KMS-11 (cell line): ENCODE data around the gene TSN.
"Not testable (repeated sequence)": the region's sequence is repeated elsewhere in the genome, so short reads cannot be mapped to it uniquely, and the experiment has no call there.

ENCODE experiments used
- H2AFZ ChIP-seq: fragments of 200-600 bp; sonication (generic); 2 replicates; pipeline ENCODE4 v1.6.1; 2016; ENCODE audit warnings: antibody characterized with exemption, mixed run types, low read depth
- H3K27ac ChIP-seq: fragments of 200-600 bp; sonication (generic); 2 replicates; pipeline ENCODE4 v1.6.1; 2016; ENCODE audit warnings: mild to moderate bottlenecking, mixed run types
- H3K27me3 ChIP-seq: fragments of 200-600 bp; sonication (generic); 2 replicates; pipeline ENCODE4 v1.6.1; 2017; ENCODE audit warnings: mild to moderate bottlenecking, low read depth, mixed run types, moderate library complexity; ENCODE audit not compliant: insufficient read depth
- H3K36me3 ChIP-seq: fragments of 200-600 bp; sonication (generic); 2 replicates; pipeline ENCODE4 v1.6.1; 2017; ENCODE audit warnings: mild to moderate bottlenecking, mixed run types; ENCODE audit not compliant: insufficient read depth
- H3K4me1 ChIP-seq: fragments of 200-600 bp; sonication (generic); 2 replicates; pipeline ENCODE4 v1.6.1; 2016; ENCODE audit warnings: mild to moderate bottlenecking, low read depth, mixed run types; ENCODE audit not compliant: poor library complexity, severe bottlenecking
- H3K4me2 ChIP-seq: fragments of 200-600 bp; sonication (generic); 2 replicates; pipeline ENCODE4 v1.7.0; 2016; ENCODE audit warnings: mild to moderate bottlenecking, mixed run types
- H3K4me3 ChIP-seq: fragments of 200-600 bp; sonication (generic); IDR thresholded peaks from 2 replicates; pipeline ENCODE4 v1.6.1; 2017; ENCODE audit warnings: low read depth, low read length, mixed read lengths; ENCODE audit not compliant: insufficient read depth
- H3K79me2 ChIP-seq: fragments of 200-600 bp; sonication (generic); 2 replicates; pipeline ENCODE4 v1.6.1; 2016; ENCODE audit warnings: low read depth, mixed run types; ENCODE audit not compliant: insufficient read depth
- H3K9ac ChIP-seq: fragments of 200-600 bp; sonication (generic); 2 replicates; pipeline ENCODE4 v1.6.1; 2016; ENCODE audit warnings: mild to moderate bottlenecking, mixed run types
- H4K20me1 ChIP-seq: fragments of 200-600 bp; sonication (generic); 2 replicates; pipeline ENCODE4 v1.6.1; 2016; ENCODE audit warnings: mild to moderate bottlenecking, mixed run types; ENCODE audit not compliant: insufficient read depth
- TF ChIP-seq, protein P1 (sequence below): fragments of 200-600 bp; sonication (generic); conservative IDR thresholded peaks from 2 replicates; pipeline ENCODE4 v1.6.1; 2017; ENCODE audit warnings: low read depth, mild to moderate bottlenecking, antibody characterized with exemption, low read length, moderate library complexity, mixed read lengths

The TSN gene

GRCh38 chr2:121709776-121710469 lies 45.5 kb upstream of the TSN start:
- H3K36me3 ChIP-seq = no peaks in the 10 kb centered on the region
- H3K27ac ChIP-seq = no peak overlapping the region
- H3K4me2 ChIP-seq = no peak overlapping the region
- H3K27me3 ChIP-seq = no peaks in the 10 kb centered on the region
- no peak overlapping the region for H3K4me3 ChIP-seq
- TF ChIP-seq, protein P1, sequence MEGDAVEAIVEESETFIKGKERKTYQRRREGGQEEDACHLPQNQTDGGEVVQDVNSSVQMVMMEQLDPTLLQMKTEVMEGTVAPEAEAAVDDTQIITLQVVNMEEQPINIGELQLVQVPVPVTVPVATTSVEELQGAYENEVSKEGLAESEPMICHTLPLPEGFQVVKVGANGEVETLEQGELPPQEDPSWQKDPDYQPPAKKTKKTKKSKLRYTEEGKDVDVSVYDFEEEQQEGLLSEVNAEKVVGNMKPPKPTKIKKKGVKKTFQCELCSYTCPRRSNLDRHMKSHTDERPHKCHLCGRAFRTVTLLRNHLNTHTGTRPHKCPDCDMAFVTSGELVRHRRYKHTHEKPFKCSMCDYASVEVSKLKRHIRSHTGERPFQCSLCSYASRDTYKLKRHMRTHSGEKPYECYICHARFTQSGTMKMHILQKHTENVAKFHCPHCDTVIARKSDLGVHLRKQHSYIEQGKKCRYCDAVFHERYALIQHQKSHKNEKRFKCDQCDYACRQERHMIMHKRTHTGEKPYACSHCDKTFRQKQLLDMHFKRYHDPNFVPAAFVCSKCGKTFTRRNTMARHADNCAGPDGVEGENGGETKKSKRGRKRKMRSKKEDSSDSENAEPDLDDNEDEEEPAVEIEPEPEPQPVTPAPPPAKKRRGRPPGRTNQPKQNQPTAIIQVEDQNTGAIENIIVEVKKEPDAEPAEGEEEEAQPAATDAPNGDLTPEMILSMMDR = no peak
- no peaks in the 10 kb centered on the region for H4K20me1 ChIP-seq
- no peak overlapping the region for H3K9ac ChIP-seq
- H3K4me1 ChIP-seq = no peaks in the 10 kb centered on the region
- H2AFZ ChIP-seq = no peak overlapping the region
- H3K79me2 ChIP-seq = no peaks in the 10 kb centered on the region

GRCh38 chr2:121710470-121711170 lies 44.8 kb upstream of the TSN start:
- TF ChIP-seq, protein P1 = no peak
- no peaks in the 10 kb centered on the region for H4K20me1 ChIP-seq
- H3K27ac ChIP-seq = no peak overlapping the region
- no peaks in the 10 kb centered on the region for H3K36me3 ChIP-seq
- H3K79me2 ChIP-seq = no peaks in the 10 kb centered on the region
- H3K9ac ChIP-seq = no peak overlapping the region
- no peak overlapping the region for H3K4me3 ChIP-seq
- H3K4me2 ChIP-seq = no peak overlapping the region
- H3K27me3 ChIP-seq = no peaks in the 10 kb centered on the region
- no peaks in the 10 kb centered on the region for H3K4me1 ChIP-seq
- H2AFZ ChIP-seq = no peak overlapping the region

- H3K4me3 ChIP-seq, H3K4me1 ChIP-seq, H3K27me3 ChIP-seq, H3K4me2 ChIP-seq, H4K20me1 ChIP-seq, H3K36me3 ChIP-seq, H3K79me2 ChIP-seq, H3K9ac ChIP-seq, H2AFZ ChIP-seq, H3K27ac ChIP-seq: not testable (repeated sequence)
Measured at GRCh38 chr2:121711481-121711880, 44.0 kb upstream of the TSN start.

DNA sequence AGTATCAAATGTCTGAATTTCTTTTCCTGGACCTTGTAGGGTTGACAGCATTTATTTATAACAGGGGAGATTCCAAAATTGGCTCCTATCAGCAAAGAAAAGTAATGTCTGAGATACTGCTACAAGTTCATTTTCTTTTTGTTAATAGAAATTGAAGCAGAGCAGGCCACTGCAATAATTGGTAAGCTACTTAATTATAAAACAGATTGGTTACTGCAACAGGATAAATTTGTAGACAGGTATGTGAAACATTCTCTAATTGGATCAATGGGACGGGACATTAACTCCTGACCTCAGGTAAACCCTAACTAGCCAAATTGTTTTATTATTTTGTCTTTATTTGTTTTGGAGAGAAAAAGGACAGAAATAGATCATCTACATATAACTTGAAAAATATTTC lies 39.3 kb upstream of the TSN start:
- Histone ChIP-seq H3K4me3 (no peak overlapping the region), H3K4me1 (no peaks in the 10 kb centered on the region), H3K79me2 (no peaks in the 10 kb centered on the region), H3K4me2 (no peak overlapping the region), H3K27me3 (no peaks in the 10 kb centered on the region), H3K27ac (no peak overlapping the region), H4K20me1 (no peaks in the 10 kb centered on the region), H2AFZ (no peak overlapping the region), H3K9ac (no peak overlapping the region), H3K36me3 (no peaks in the 10 kb centered on the region)
- TF ChIP-seq, protein P1 = no peak

- no peak overlapping the region for H3K4me2 ChIP-seq
- no peaks in the 10 kb centered on the region for H3K79me2 ChIP-seq
- H3K9ac ChIP-seq = no peak overlapping the region
- no peaks in the 10 kb centered on the region for H3K4me1 ChIP-seq
- H3K27me3 ChIP-seq = no peaks in the 10 kb centered on the region
- H3K27ac ChIP-seq = no peak overlapping the region
- H3K36me3 ChIP-seq = no peaks in the 10 kb centered on the region
- no peak overlapping the region for H2AFZ ChIP-seq
- H3K4me3 ChIP-seq = no peak overlapping the region
- TF ChIP-seq, protein P1 = no peak
- no peaks in the 10 kb centered on the region for H4K20me1 ChIP-seq
Measured at GRCh38 chr2:121717529-121717928, 37.9 kb upstream of the TSN start.
